Retinal pigment epithelial cell (primary cell): ENCODE measurements around the gene MN1.

Experiments
- DNase-seq: peaks from one replicate; pipeline ENCODE4 v3.0.0-alpha.2; 2010; ENCODE audit warnings: low read depth
- H3K4me3 ChIP-seq: 2 replicates; pipeline ENCODE4 v1.5.1; 2011; ENCODE audit warnings: mild to moderate bottlenecking, low read length, control low read depth, moderate library complexity
- CTCF ChIP-seq: conservative IDR thresholded peaks from 2 replicates; pipeline ENCODE4 v1.5.1; 2011; ENCODE audit warnings: low read depth, low read length, control low read depth, inconsistent platforms

The MN1 gene

GRCh38 chr22:27775758-27776649 lies 25.6 kb downstream of the MN1 start:
- TF ChIP-seq CTCF, result no peak
- no peak for DNase-seq
- H3K4me3 ChIP-seq, result no peak overlapping the region

- no peak overlapping the region for H3K4me3 ChIP-seq
- no peak for DNase-seq
- no peak for TF ChIP-seq CTCF
Measured at GRCh38 chr22:27775087-27775698, 26.4 kb downstream of the MN1 start.

DNA sequence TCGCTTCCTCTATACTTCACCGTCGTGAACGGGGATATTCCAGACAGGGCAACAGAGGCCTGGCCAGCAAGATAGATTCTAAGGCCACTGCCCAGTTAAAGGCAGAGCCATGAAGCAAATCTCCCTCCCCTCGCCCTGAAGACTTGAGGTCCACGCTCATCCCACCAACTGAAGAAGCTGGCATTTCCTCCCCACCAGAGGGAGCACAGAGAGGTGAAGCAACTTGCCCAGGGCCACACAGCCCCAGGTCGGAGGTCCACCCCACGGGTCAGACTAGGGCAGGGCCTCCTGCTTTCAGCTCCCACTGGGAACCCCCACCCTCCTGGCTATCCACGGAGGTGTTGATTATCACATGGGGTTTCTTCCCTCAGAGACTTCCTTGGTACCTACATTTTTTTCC lies 27.4 kb downstream of the MN1 start:
- DNase-seq, result no peak
- no peak overlapping the region for H3K4me3 ChIP-seq
- TF ChIP-seq CTCF, result no peak

DNA sequence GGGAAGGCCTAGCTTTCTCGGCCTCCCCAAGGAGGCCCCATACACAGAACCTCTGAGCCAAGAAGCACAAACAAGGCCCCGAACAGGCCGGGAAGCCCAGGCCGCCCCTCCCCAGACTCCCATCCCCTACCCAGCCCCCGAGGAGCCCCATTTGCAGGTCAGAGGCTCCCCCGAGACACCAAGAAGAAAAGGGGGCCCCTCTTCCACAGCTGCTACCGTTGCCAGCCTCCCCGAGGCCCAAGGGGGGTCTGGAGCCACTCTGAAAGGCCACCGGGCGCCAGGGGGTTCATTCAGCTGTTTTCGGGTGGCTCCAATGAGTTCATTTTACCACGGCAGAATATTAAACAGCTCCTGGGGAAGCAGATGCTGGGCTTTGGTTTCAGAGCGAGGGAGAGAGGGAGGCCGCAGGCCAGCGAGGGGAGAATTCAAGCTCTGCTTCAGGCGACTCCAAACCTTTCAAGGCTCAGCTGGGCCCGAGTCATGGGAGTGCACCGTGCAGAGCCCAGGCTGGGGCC lies 28.5 kb downstream of the MN1 start:
- TF ChIP-seq CTCF, result no peak
- H3K4me3 ChIP-seq, result no peak overlapping the region
- no peak for DNase-seq

- DNase-seq, result no peak
- TF ChIP-seq CTCF, result no peak
- H3K4me3 ChIP-seq, result no peak overlapping the region
Measured at GRCh38 chr22:27772081-27772983, 29.2 kb downstream of the MN1 start.

- no peak for DNase-seq
- no peak overlapping the region for H3K4me3 ChIP-seq
- TF ChIP-seq CTCF, result no peak
Measured at GRCh38 chr22:27771637-27772036, 29.9 kb downstream of the MN1 start.
